HG02840 (cell line): Measurements from ENCODE around the gene UBE2I.
"Not testable (repeated sequence)": the region's sequence is repeated elsewhere in the genome, so short reads cannot be mapped to it uniquely, and the experiment has no call there.

Experiments
- ATAC-seq: cut with Tn5 transposase; IDR thresholded peaks from one replicate; pipeline ENCODE4 v1.9.1; 2021; ENCODE audit warnings: mild to moderate bottlenecking, moderate library complexity, moderate number of reproducible peaks; ENCODE audit not compliant: unreplicated experiment, low FRiP score

UBE2I gene

GRCh38 chr16:1308977-1309885 lies at the start of gene UBE2I:
Gene UBE2I, plus strand, starts transcription at chr16:1309636. Its CDS starts 4,395 bp downstream, at chr16:1314031.
- peak; percentile 78 for ATAC-seq

GRCh38 chr16:1259760-1260068 lies 49.7 kb upstream of the UBE2I start:
- no peak for ATAC-seq

GRCh38 chr16:1260101-1260680 lies 49.2 kb upstream of the UBE2I start:
- no peak for ATAC-seq

GRCh38 chr16:1261131-1261892 lies 48.1 kb upstream of the UBE2I start:
- ATAC-seq: no peak

GRCh38 chr16:1262210-1262845 lies 47.1 kb upstream of the UBE2I start:
- ATAC-seq: no peak

GRCh38 chr16:1262846-1263221 lies 46.6 kb upstream of the UBE2I start:
- ATAC-seq: no peak

- ATAC-seq: no peak
Measured at GRCh38 chr16:1263591-1264344, 45.7 kb upstream of the UBE2I start.

GRCh38 chr16:1264345-1265089 lies 44.9 kb upstream of the UBE2I start:
- ATAC-seq: no peak

GRCh38 chr16:1265090-1265630 lies 44.3 kb upstream of the UBE2I start:
- no peak for ATAC-seq

- ATAC-seq: no peak
Measured at GRCh38 chr16:1265826-1266225, 43.6 kb upstream of the UBE2I start.

- not testable (repeated sequence) for ATAC-seq
Measured at GRCh38 chr16:1269418-1269817, 40.0 kb upstream of the UBE2I start.

GRCh38 chr16:1271380-1271723 lies 38.1 kb upstream of the UBE2I start:
- no peak for ATAC-seq

- not testable (repeated sequence) for ATAC-seq
Measured at GRCh38 chr16:1271724-1272413, 37.6 kb upstream of the UBE2I start.

GRCh38 chr16:1272453-1273198 lies 36.8 kb upstream of the UBE2I start:
- no peak for ATAC-seq

- no peak for ATAC-seq
Measured at GRCh38 chr16:1273816-1274215, 35.6 kb upstream of the UBE2I start.

GRCh38 chr16:1274767-1275166 lies 34.7 kb upstream of the UBE2I start:
- ATAC-seq: no peak

- no peak for ATAC-seq
Measured at GRCh38 chr16:1275791-1276579, 33.5 kb upstream of the UBE2I start.
